HPDE6-E6E7 (cell line): ENCODE results near the gene EVPL.

Experiments
- DNase-seq: peaks from one replicate; pipeline ENCODE4 v3.0.0; 2011; ENCODE audit warnings: missing footprints; ENCODE audit errors: extremely low spot score

The EVPL gene

GRCh38 chr17:76017481-76018339, 9.4 kb downstream of the EVPL start:
- DNase-seq: no peak

DNA sequence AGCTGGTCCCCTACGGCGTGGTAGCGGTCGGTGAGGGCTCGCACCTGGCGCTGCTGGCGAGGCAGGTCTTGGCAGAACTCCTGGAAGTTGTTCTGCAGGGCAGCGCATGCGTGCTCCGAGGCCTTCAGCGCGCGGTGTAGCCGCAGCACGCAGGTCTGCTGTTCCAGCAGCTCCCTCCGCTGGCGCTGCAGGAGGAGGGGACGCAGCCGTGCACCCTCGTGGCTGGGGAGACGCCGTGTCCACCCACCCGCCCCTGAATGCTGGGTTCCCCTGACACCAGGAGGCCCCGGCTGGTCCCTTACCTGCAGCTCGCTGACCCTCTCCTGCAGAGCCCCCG, 12.2 kb downstream of the EVPL start:
- no peak for DNase-seq

GRCh38 chr17:76014100-76014924, 12.8 kb downstream of the EVPL start:
- peak; percentile 58 for DNase-seq

GRCh38 chr17:76013377-76013932, 13.7 kb downstream of the EVPL start:
- DNase-seq: no peak

- no peak for DNase-seq
These were observed 15.2 kb downstream of the EVPL start for GRCh38 chr17:76011951-76012350.

DNA sequence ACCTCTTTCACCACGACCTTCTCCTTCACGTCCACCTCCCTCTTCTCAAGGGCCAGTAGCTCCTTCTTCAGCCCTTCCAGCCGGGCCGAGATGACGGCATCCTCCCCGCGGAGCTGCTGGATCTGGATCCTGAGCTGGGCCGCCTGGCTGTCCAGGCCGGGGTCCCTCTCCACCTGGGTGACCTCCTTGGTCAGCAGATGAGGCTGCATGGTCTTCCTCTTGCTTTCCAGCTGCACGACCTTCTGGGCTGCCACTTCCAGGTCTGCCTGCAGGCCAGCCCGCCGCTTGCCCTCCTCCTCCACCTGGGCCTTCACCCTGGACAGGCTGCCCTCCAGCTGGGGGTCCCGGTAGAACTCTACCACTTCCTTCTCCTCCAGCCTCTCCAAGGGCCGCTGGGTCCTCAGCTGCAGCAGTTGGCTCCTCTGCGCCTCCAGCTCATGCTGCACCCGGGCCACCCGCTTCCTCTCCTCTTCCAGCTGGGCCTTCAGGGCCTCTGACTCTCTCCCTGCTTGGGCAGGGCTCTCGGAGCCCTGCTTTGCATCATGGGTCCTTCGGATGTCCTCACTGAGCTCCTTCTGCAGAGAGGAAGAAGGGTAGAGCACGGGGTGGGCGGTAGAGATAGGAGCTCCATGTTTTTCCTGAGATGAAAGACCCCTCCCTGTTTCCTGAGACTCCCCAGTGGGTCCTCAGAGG, 17.0 kb downstream of the EVPL start:
- DNase-seq: no peak

GRCh38 chr17:76009447-76009846, 17.7 kb downstream of the EVPL start:
- DNase-seq: no peak

GRCh38 chr17:76008630-76009425, 18.3 kb downstream of the EVPL start:
- DNase-seq: no peak

DNA sequence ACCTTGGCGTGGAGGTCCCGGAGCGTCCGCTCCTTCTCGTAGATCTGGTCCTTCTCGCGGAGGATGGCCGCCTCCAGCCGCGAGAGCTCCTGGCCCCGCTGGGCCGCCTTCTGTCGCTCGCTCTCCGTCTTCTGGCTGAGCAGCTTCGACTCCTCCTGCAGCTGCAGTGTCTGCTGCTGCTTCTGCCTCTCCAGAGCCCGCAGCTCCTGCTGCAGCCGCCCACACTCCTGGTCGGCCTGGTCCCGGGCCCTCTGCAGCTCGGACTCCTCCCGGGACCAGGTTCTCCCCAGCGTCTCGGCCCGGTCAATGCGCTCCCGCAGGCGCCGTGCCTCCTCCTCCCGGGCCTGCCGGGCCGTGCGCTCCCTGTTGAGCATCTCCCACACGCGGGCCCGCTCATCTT, 18.9 kb downstream of the EVPL start:
- no peak for DNase-seq

- DNase-seq: no peak
These were observed 19.3 kb downstream of the EVPL start for GRCh38 chr17:76007850-76008165.

DNA sequence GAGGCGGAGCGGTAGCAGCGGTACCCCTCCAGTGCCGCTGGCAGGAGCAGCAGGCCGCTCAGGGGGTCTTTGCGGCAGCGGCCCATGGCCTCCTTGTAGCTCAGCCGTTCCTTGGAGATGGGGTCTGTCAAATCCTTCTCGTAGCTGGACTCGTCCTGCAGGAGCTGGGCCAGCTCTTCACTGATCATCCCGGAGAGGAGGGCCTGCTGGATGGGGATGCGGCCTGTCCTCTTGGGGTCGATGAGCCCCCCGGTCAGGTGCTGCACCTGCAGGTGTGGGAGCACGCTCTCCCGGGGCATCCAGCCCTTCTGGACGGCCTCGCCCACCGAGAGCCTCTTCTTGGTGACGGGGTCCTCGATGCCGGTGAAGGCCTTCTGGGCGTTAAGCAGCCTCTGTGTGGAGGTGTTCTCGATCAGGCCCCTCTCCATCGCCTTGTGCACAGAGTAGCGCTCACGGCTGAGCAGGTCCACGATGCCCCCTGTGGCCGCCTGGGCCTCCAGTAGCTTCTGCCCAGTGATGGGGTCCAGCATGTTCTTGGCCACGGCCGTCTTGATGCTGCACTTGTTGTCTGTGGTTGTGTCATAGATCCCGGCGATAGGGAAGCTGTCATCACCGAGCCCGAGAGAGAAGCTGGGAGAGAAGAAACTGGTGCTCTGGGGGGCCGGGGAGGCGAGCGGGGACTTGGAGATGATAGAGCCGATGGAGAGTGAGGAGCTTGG, 19.8 kb downstream of the EVPL start:
- no peak for DNase-seq

GRCh38 chr17:76005263-76006149, 21.6 kb downstream of the EVPL start:
- peak; percentile 61 for DNase-seq

DNA sequence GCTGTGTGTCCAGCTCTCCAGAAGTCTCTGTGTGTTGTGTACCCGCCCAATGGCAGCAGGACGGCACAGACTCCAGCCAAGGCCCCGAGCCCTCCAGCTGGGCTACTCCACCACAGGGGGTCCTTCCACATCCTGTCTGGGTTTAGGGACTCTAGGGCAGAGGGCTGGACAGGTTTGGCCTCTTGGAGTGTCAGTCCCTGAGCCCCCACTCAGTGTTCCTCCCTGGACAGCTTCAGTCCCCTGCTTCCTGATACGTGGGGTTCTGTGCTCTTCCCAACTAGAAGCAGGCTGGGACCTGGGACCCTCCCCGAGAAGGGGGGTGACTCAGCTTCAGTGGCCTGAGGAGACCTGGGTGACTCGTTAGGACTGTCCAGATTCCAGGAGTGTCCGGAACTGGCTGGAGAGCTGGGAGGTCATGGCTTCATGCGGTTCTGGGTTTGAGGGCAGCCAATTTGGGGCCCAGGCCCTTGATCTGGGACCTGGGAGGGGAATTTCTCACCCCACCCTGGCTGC, 22.3 kb downstream of the EVPL start:
- DNase-seq: no peak

DNA sequence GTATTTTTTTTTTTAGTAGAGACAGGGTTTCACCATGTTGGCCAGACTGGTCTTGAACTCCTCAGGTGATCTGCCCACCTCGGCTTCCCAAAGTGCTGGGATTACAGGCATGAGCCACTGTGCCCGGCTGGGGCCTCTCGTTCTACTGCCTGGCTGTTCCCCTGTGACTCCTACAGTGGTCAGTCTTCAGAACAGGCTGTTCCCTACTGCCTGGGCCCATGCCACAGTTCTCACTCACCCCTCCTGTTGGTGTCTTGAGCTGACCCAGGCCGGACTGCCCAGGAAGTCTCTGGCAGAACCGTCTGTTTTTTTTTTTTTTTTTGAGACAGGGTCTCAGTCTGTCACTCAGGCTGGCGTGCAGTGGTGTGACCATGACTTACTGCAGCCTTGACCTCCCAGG, 23.2 kb downstream of the EVPL start:
- no peak for DNase-seq

DNA sequence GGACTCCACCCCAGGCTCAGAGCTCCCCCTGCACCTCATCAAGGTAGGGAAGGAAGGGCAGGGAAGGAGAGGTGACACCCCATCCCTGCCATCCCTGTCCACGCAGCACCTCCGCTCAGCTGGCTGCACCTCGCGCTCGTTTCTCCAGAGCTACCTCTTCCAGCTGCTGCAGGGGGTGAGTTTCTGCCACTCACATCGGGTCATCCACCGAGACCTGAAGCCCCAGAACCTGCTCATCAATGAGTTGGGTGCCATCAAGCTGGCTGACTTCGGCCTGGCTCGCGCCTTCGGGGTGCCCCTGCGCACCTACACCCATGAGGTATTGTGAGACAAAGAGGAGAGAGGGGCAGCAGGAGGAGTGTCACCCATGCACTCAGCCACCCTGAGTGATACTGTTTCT, 25.0 kb downstream of the EVPL start:
- DNase-seq: no peak

- no peak for DNase-seq
These were observed 26.2 kb downstream of the EVPL start, which contains the start of gene CDK3 for GRCh38 chr17:76000755-76001521. TSS of gene CDK3 (plus strand) at chr17:76000855. CDS start at chr17:76001426, 571 bp downstream.

DNA sequence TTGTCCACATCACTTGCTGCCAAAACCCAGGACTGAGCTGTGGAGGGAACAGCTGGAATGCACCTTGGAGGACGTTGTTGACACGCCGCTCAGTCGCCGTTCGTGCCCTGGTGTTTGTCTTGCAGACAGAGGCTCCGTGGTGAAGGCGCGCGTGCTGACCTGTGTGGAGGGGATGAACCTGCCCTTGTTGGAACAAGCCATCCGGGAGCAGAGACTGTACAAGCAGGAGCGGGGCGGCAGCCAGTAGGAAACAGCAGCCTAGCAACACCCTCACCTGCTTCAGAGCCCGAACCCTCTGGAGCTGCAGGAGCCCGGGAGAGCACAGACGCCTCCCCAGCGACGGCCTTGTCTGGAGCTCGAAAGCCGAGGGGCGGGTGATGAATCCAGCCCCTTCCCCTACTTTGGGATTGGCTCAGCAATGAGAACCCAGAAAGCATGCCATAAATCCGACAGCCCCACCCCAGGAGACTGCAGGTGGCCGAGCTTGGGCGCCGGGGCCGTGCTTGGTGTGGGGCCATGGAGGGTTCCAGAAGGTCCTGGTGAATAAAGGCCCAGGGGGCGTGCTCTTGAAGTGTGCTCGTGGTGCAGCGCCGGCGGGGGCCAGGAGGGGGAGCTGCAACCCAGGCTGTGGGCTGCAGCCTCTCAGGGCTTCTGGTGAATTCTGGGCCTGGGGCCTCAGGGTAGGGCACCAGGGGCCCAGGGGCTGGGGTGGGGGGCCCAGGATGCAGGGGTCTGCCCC, 26.9 kb downstream of the EVPL start:
- DNase-seq: peak; percentile 61

GRCh38 chr17:75998327-75998795, 28.7 kb downstream of the EVPL start:
- no peak for DNase-seq
